ENCODE measurements around the gene ADGRG7. TPM values are rescaled to one million over a fixed set of nuclear protein-coding genes. Genes with fewer than 3 reads are reported as not detected.
A peak's percentile ranks its signal among the peaks of the same experiment; 100 is the strongest.

The ADGRG7 gene
- total and polyA plus RNA-seq, 4 donors = not detected

DNA sequence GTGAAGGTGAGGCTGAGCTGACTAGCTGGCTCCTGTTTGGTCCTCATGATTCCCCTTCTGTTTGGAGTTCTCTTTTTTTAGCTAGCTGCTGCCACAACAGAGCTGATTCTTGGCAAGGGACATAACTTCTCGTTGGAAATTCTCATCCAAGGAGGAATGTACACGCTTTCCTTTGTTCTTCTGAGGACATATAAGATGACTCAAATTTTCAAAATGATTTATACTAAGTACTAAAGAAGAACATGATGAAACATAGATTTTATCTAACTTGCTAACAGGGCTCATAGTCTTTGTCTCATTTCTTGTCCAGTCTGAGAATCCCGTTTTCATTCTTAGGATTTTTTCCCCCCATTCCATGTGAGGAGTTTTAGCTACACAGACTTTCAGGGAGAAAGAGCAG lies 97.0 kb downstream of the ADGRG7 start:
- peaks cover 0 to 13% (median 0%) of the 10 kb centered on the region in 5 donors for H3K4me1 ChIP-seq (ENCODE audit: control insufficient read depth in 5 of 5, insufficient read depth in 5 of 5, low read length in 5 of 5)
- H3K27ac ChIP-seq (ENCODE audit: low read depth in 1 of 2, low read length in 1 of 2) = no peak overlapping the region
- H3K9ac ChIP-seq (ENCODE audit: insufficient read depth in 1 of 2, low read length in 2 of 2) = no peak overlapping the region
- 77 to 88% methylated on average over 3 of the region's 3 CpGs for WGBS, 2 donors
- DNase-seq = no peak
- peaks cover 0 to 15% (median 5%) of the 10 kb centered on the region in 3 donors for H3K27me3 ChIP-seq (ENCODE audit: control insufficient read depth in 3 of 3, insufficient read depth in 3 of 3, low read length in 2 of 3)
- H3K36me3 ChIP-seq (ENCODE audit: control insufficient read depth in 4 of 4, insufficient read depth in 4 of 4, low read length in 4 of 4) = no peaks in the 10 kb centered on the region
- no peaks in the 10 kb centered on the region for H3K9me3 ChIP-seq (ENCODE audit: control insufficient read depth in 4 of 4, insufficient read depth in 3 of 4, low read length in 3 of 4)
- H3K4me3 ChIP-seq = no peak overlapping the region
- ATAC-seq (ENCODE audit: insufficient read depth, low FRiP score) = no peak
- TF ChIP-seq, protein P1, sequence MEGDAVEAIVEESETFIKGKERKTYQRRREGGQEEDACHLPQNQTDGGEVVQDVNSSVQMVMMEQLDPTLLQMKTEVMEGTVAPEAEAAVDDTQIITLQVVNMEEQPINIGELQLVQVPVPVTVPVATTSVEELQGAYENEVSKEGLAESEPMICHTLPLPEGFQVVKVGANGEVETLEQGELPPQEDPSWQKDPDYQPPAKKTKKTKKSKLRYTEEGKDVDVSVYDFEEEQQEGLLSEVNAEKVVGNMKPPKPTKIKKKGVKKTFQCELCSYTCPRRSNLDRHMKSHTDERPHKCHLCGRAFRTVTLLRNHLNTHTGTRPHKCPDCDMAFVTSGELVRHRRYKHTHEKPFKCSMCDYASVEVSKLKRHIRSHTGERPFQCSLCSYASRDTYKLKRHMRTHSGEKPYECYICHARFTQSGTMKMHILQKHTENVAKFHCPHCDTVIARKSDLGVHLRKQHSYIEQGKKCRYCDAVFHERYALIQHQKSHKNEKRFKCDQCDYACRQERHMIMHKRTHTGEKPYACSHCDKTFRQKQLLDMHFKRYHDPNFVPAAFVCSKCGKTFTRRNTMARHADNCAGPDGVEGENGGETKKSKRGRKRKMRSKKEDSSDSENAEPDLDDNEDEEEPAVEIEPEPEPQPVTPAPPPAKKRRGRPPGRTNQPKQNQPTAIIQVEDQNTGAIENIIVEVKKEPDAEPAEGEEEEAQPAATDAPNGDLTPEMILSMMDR (IDR thresholded peaks at IDR 0.05; ENCODE audit: control extremely low read depth, extremely low read depth) = no peak

DNA sequence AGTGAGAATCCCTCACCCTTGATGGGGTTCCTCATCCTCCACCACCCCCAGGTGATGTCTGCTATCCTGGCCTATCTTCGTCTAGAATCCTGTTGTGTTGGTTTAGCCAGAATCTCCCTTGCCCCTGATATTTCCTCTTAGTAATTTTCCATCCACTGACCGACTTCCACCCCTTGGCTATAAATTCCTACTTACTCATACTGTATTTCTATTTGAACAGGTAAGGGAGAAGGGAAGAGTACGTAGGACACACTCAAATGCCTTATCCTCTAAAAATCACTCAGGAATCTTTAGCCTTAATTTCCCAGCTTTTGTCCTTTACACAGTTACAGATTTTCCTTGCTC lies 99.2 kb downstream of the ADGRG7 start:
- Histone ChIP-seq H3K9ac (ENCODE audit: insufficient read depth in 1 of 2, low read length in 2 of 2) (peak overlapping the region in 1 of 2 donors; percentile 73), H3K4me3 (peak overlapping the region; percentile 22), H3K9me3 (ENCODE audit: control insufficient read depth in 4 of 4, insufficient read depth in 3 of 4, low read length in 3 of 4) (no peaks in the 10 kb centered on the region), H3K27ac (ENCODE audit: low read depth in 1 of 2, low read length in 1 of 2) (peak overlapping the region; percentile 48 to 90), H3K36me3 (ENCODE audit: control insufficient read depth in 4 of 4, insufficient read depth in 4 of 4, low read length in 4 of 4) (peaks cover 0 to 4% (median 1%) of the 10 kb centered on the region in 4 donors), H3K4me1 (ENCODE audit: control insufficient read depth in 5 of 5, insufficient read depth in 5 of 5, low read length in 5 of 5) (peaks cover 0 to 21% (median 0%) of the 10 kb centered on the region in 5 donors), H3K27me3 (ENCODE audit: control insufficient read depth in 3 of 3, insufficient read depth in 3 of 3, low read length in 2 of 3) (peaks cover 0 to 12% (median 5%) of the 10 kb centered on the region in 3 donors)
- TF ChIP-seq, protein P1 (IDR thresholded peaks at IDR 0.05; ENCODE audit: control extremely low read depth, extremely low read depth) = no peak
- DNase-seq = no peak
- no peak for ATAC-seq (ENCODE audit: insufficient read depth, low FRiP score)
- WGBS, 2 donors = 88 to 92% methylated on average over 3 of the region's 3 CpGs

DNA sequence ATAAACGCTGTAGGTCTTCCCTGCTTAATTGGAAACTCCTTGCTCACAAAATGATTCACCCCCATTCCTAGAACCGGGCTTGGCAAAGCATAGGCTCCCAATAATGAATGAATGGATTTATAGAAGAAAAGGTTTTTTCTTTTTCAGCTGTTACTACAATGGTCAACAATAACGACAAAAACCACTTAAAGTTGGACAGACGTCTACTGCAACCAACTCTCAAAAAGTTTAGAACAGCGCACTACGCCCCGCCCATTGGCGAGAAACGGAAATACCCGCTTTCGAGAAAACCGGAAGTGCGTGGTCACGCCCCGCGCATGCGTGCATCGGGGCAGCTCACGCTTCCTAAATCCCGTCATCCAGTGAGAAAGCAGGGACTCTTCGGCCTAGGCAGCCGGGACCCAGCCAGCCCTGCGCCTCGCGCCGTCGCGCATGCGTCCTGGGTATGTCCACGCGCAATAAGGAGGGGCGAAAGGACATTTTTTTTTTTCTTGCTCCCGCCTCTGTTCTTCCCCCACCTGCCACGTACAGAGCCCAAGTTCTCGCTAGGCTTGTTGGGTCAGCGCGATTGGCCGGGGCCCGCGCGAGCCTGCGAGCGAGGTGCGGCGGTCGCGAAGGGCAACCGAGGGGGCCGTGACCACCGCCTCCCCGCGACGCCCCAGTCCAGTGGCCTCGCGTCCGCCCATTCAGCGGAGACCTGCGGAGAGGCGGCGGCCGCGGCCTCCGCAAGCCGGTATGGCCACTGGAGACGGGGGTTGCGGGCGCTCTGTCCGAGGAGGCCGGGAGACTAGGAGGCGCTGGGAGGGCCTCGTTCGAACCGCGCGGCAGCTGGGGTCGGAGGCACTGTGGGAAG lies 99.8 kb downstream of the ADGRG7 start, which contains the start of gene TFG:
Gene TFG (plus strand): TSS at position 506 of the 853 bp plus-strand sequence. CDS start 4,192 bp downstream, outside the sequence.
- Histone ChIP-seq H3K9me3 (ENCODE audit: control insufficient read depth in 4 of 4, insufficient read depth in 3 of 4, low read length in 3 of 4) (no peaks in the 10 kb centered on the region), H3K9ac (ENCODE audit: insufficient read depth in 1 of 2, low read length in 2 of 2) (peak within 1 kb of the TSS; percentile 66 to 96), H3K27ac (ENCODE audit: low read depth in 1 of 2, low read length in 1 of 2) (peak within 1 kb of the TSS; percentile 94 to 97), H3K4me3 (peak within 1 kb of the TSS; percentile 91), H3K27me3 (ENCODE audit: control insufficient read depth in 3 of 3, insufficient read depth in 3 of 3, low read length in 2 of 3) (peaks cover 0 to 12% (median 5%) of the 10 kb centered on the region in 3 donors), H3K4me1 (ENCODE audit: control insufficient read depth in 5 of 5, insufficient read depth in 5 of 5, low read length in 5 of 5) (peaks cover 0 to 21% (median 1%) of the 10 kb centered on the region in 5 donors), H3K36me3 (ENCODE audit: control insufficient read depth in 4 of 4, insufficient read depth in 4 of 4, low read length in 4 of 4) (peaks cover 4 to 7% (median 6%) of the 10 kb centered on the region in 4 donors)
- WGBS, 2 donors = 1% methylated on average over 68 to 76 of the region's 76 CpGs
- DNase-seq (peak; percentile 99 to 100 (median 100)), ATAC-seq (ENCODE audit: insufficient read depth, low FRiP score) (peak; percentile 96)
- TF ChIP-seq, protein P1 (IDR thresholded peaks at IDR 0.05; ENCODE audit: control extremely low read depth, extremely low read depth) = no peak

Measured in lung (tissue), 12 donors.